ENCODE measurements around the gene BCL2L11. TPM values are rescaled to one million over a fixed set of nuclear protein-coding genes. Genes with fewer than 3 reads are reported as not detected.

The BCL2L11 gene
- total RNA-seq, 1 donor from 2014 or later: 11.4 TPM

- DNase-seq (ENCODE audit: low spot score): no peak
- H3K4me3 Mint-ChIP-seq (ENCODE audit: unreplicated experiment): no peak overlapping the region
- no peak for TF ChIP-seq CTCF (IDR thresholded peaks at IDR 0.05)
- peaks cover 9% of the 10 kb centered on the region for H3K27me3 Mint-ChIP-seq (ENCODE audit: low read depth)
- no peaks in the 10 kb centered on the region for H3K9me3 Mint-ChIP-seq (ENCODE audit: low read depth)
- H3K36me3 Mint-ChIP-seq (ENCODE audit: low read depth): no peaks in the 10 kb centered on the region
- H3K4me1 Mint-ChIP-seq (ENCODE audit: low read depth): no peaks in the 10 kb centered on the region
- H3K27ac Mint-ChIP-seq (ENCODE audit: unreplicated experiment): no peak overlapping the region
Observed at GRCh38 chr2:111111101-111111755, 9.5 kb upstream of the BCL2L11 start.

- Mint-ChIP-seq H3K36me3 (ENCODE audit: low read depth) (no peaks in the 10 kb centered on the region), H3K4me1 (ENCODE audit: low read depth) (peaks cover 19% of the 10 kb centered on the region), H3K27ac (ENCODE audit: unreplicated experiment) (no peak overlapping the region), H3K4me3 (ENCODE audit: unreplicated experiment) (no peak overlapping the region), H3K9me3 (ENCODE audit: low read depth) (no peaks in the 10 kb centered on the region), H3K27me3 (ENCODE audit: low read depth) (peaks cover 8% of the 10 kb centered on the region)
- DNase-seq (ENCODE audit: low spot score): no peak
- no peak for TF ChIP-seq CTCF (IDR thresholded peaks at IDR 0.05)
Observed at GRCh38 chr2:111113838-111114237, 6.9 kb upstream of the BCL2L11 start.

GRCh38 chr2:111116011-111116746, 4.5 kb upstream of the BCL2L11 start:
- no peaks in the 10 kb centered on the region for H3K36me3 Mint-ChIP-seq (ENCODE audit: low read depth)
- DNase-seq (ENCODE audit: low spot score): no peak
- peak; percentile 8 for TF ChIP-seq CTCF (IDR thresholded peaks at IDR 0.05)
- H3K27me3 Mint-ChIP-seq (ENCODE audit: low read depth): peaks cover 8% of the 10 kb centered on the region
- H3K27ac Mint-ChIP-seq (ENCODE audit: unreplicated experiment): no peak overlapping the region
- peaks cover 29% of the 10 kb centered on the region for H3K4me1 Mint-ChIP-seq (ENCODE audit: low read depth)
- no peak overlapping the region for H3K4me3 Mint-ChIP-seq (ENCODE audit: unreplicated experiment)
- no peaks in the 10 kb centered on the region for H3K9me3 Mint-ChIP-seq (ENCODE audit: low read depth)

- H3K4me1 Mint-ChIP-seq (ENCODE audit: low read depth): peaks cover 33% of the 10 kb centered on the region
- peak overlapping the region; percentile 73 for H3K4me3 Mint-ChIP-seq (ENCODE audit: unreplicated experiment)
- H3K36me3 Mint-ChIP-seq (ENCODE audit: low read depth): no peaks in the 10 kb centered on the region
- no peak for DNase-seq (ENCODE audit: low spot score)
- no peaks in the 10 kb centered on the region for H3K9me3 Mint-ChIP-seq (ENCODE audit: low read depth)
- peaks cover 8% of the 10 kb centered on the region for H3K27me3 Mint-ChIP-seq (ENCODE audit: low read depth)
- peak overlapping the region; percentile 83 for H3K27ac Mint-ChIP-seq (ENCODE audit: unreplicated experiment)
- peak; percentile 94 for TF ChIP-seq CTCF (IDR thresholded peaks at IDR 0.05)
Observed at GRCh38 chr2:111116843-111117597, 3.7 kb upstream of the BCL2L11 start.

Measured in chondrocyte (in vitro differentiated cells).